Astrocyte (in vitro differentiated cells and primary cell): ENCODE measurements around the gene HOXA5. TPM values are rescaled to one million over a fixed set of nuclear protein-coding genes. Genes with fewer than 3 reads are reported as not detected.

ENCODE experiments used
- DNase-seq: peaks from one replicate; pipeline ENCODE4 v3.0.0-alpha.2; 2010; ENCODE audit warnings: low read depth
- FAIRE-seq: peaks from 2 replicates; lab custom pipeline; 2011; peaks lifted over from hg19 to GRCh38; lab: Jason Lieb, UNC
- H2AFZ ChIP-seq: 2 replicates; pipeline ENCODE4 v1.6.0; 2012; ENCODE audit warnings: low read depth, low read length, inconsistent platforms
- H3K27ac ChIP-seq: 2 replicates; pipeline ENCODE4 v1.5.1; 2011; ENCODE audit warnings: low read depth, low read length, inconsistent platforms
- H3K27me3 ChIP-seq: 2 replicates; pipeline ENCODE4 v1.6.0; 2011; ENCODE audit warnings: low read length, inconsistent platforms; ENCODE audit not compliant: insufficient read depth
- H3K36me3 ChIP-seq: 2 replicates; pipeline ENCODE4 v1.5.1; 2011; ENCODE audit warnings: low read length, inconsistent platforms; ENCODE audit not compliant: insufficient read depth
- H3K4me1 ChIP-seq: 2 replicates; pipeline ENCODE4 v1.5.1; 2011; ENCODE audit warnings: low read length, inconsistent platforms; ENCODE audit not compliant: insufficient read depth
- H3K4me2 ChIP-seq: 2 replicates; pipeline ENCODE4 v1.6.0; 2012; ENCODE audit warnings: low read length, inconsistent platforms
- H3K4me3 ChIP-seq: 2 replicates; pipeline ENCODE4 v1.5.1; 2011; ENCODE audit warnings: low read depth, mild to moderate bottlenecking, low read length, inconsistent platforms; ENCODE audit not compliant: insufficient read depth
- H3K79me2 ChIP-seq: 2 replicates; pipeline ENCODE4 v1.6.0; 2012; ENCODE audit warnings: mild to moderate bottlenecking, low read length, inconsistent platforms; ENCODE audit not compliant: insufficient read depth
- H3K9ac ChIP-seq: 2 replicates; pipeline ENCODE4 v1.6.0; 2012; ENCODE audit warnings: mild to moderate bottlenecking, low read length, inconsistent platforms
- H3K9me3 ChIP-seq: 2 replicates; pipeline ENCODE4 v1.5.1; 2012; ENCODE audit warnings: low read depth, mild to moderate bottlenecking, low read length, inconsistent platforms; ENCODE audit not compliant: insufficient read depth
- H4K20me1 ChIP-seq: 2 replicates; pipeline ENCODE4 v1.6.0; 2012; ENCODE audit warnings: low read length, inconsistent platforms; ENCODE audit not compliant: insufficient read depth
- H3K27ac Mint-ChIP-seq: one replicate; pipeline ENCODE4 v1.8.0; 2021; ENCODE audit warnings: mild to moderate bottlenecking, mixed read lengths; ENCODE audit not compliant: unreplicated experiment
- H3K27me3 Mint-ChIP-seq: one replicate; pipeline ENCODE4 v1.8.0; 2021; ENCODE audit warnings: low read depth, mixed read lengths; ENCODE audit not compliant: unreplicated experiment
- H3K36me3 Mint-ChIP-seq: one replicate; pipeline ENCODE4 v1.8.0; 2021; ENCODE audit warnings: low read depth, mixed read lengths; ENCODE audit not compliant: unreplicated experiment
- H3K4me1 Mint-ChIP-seq: one replicate; pipeline ENCODE4 v1.8.0; 2021; ENCODE audit warnings: low read depth, mixed read lengths; ENCODE audit not compliant: unreplicated experiment
- H3K4me3 Mint-ChIP-seq: one replicate; pipeline ENCODE4 v1.8.0; 2021; ENCODE audit warnings: mild to moderate bottlenecking, moderate library complexity, mixed read lengths; ENCODE audit not compliant: unreplicated experiment
- H3K9me3 Mint-ChIP-seq: one replicate; pipeline ENCODE4 v1.8.0; 2021; ENCODE audit warnings: mild to moderate bottlenecking, mixed read lengths; ENCODE audit not compliant: unreplicated experiment
- EZH2 ChIP-seq: IDR thresholded peaks from 2 replicates; pipeline ENCODE4 v1.6.1; 2012; ENCODE audit warnings: mild to moderate bottlenecking, low read length, inconsistent platforms; ENCODE audit not compliant: insufficient read depth
- total RNA-seq: library from RNA; stranded (reverse); gene quantifications from 2 replicates; pipeline ENCODE4 v1.2.1, GENCODE V29; 2021
- TF ChIP-seq, protein P1 (sequence below): IDR thresholded peaks from 2 replicates; pipeline ENCODE4 v1.5.1; 2011; ENCODE audit warnings: low read depth, mild to moderate bottlenecking, inconsistent platforms, low read length, moderate library complexity; ENCODE audit not compliant: insufficient read depth

The HOXA5 gene
- total RNA-seq, 1 donor from 2014 or later, result not detected

DNA sequence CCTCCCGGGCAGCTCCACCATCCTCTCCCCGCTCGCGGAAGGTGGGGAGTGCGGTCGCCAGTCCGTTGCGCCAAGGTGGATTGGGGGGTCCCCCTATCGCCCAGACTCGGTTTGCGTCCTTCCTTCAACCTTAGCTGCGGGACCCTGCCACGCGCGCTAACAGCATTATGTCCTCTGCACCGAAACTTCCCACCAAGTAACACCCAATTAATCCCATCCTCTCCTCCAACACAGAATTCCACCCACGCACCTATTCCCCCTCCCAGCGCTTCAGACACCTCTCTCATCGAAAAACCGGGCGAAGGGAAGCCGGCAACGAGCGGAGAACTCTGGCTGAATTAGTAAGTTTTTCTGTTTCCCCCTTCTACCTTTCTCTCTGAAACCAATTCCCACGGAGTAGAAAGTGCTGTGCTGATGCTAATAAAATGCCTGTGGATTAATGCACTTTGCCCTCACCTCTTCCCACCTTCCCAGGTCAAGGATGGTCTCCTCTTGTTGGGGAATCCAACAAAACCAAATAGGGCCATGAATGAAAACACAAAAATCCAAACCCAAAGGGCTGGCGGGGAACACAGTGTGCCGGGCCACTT, 8.0 kb upstream of the HOXA5 start:
- Mint-ChIP-seq H3K9me3 (peaks cover 52% of the 10 kb centered on the region), H3K4me3 (no peak overlapping the region), H3K27ac (no peak overlapping the region), H3K36me3 (no peaks in the 10 kb centered on the region), H3K27me3 (peaks cover 82% of the 10 kb centered on the region), H3K4me1 (no peaks in the 10 kb centered on the region)
- no peak for DNase-seq
- Histone ChIP-seq H3K4me1 (peaks cover 9% of the 10 kb centered on the region), H2AFZ (peak overlapping the region; percentile 66), H3K27ac (no peak overlapping the region), H3K9me3 (peaks cover 24% of the 10 kb centered on the region), H3K79me2 (no peaks in the 10 kb centered on the region), H3K27me3 (peaks cover 95% of the 10 kb centered on the region), H3K4me3 (peak overlapping the region; percentile 37), H3K4me2 (peak overlapping the region; percentile 85), H3K36me3 (no peaks in the 10 kb centered on the region), H3K9ac (no peak overlapping the region), H4K20me1 (no peaks in the 10 kb centered on the region)
- no peak for FAIRE-seq
- TF ChIP-seq, protein P1, sequence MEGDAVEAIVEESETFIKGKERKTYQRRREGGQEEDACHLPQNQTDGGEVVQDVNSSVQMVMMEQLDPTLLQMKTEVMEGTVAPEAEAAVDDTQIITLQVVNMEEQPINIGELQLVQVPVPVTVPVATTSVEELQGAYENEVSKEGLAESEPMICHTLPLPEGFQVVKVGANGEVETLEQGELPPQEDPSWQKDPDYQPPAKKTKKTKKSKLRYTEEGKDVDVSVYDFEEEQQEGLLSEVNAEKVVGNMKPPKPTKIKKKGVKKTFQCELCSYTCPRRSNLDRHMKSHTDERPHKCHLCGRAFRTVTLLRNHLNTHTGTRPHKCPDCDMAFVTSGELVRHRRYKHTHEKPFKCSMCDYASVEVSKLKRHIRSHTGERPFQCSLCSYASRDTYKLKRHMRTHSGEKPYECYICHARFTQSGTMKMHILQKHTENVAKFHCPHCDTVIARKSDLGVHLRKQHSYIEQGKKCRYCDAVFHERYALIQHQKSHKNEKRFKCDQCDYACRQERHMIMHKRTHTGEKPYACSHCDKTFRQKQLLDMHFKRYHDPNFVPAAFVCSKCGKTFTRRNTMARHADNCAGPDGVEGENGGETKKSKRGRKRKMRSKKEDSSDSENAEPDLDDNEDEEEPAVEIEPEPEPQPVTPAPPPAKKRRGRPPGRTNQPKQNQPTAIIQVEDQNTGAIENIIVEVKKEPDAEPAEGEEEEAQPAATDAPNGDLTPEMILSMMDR, result no peak
- TF ChIP-seq EZH2, result peak; percentile 45

DNA sequence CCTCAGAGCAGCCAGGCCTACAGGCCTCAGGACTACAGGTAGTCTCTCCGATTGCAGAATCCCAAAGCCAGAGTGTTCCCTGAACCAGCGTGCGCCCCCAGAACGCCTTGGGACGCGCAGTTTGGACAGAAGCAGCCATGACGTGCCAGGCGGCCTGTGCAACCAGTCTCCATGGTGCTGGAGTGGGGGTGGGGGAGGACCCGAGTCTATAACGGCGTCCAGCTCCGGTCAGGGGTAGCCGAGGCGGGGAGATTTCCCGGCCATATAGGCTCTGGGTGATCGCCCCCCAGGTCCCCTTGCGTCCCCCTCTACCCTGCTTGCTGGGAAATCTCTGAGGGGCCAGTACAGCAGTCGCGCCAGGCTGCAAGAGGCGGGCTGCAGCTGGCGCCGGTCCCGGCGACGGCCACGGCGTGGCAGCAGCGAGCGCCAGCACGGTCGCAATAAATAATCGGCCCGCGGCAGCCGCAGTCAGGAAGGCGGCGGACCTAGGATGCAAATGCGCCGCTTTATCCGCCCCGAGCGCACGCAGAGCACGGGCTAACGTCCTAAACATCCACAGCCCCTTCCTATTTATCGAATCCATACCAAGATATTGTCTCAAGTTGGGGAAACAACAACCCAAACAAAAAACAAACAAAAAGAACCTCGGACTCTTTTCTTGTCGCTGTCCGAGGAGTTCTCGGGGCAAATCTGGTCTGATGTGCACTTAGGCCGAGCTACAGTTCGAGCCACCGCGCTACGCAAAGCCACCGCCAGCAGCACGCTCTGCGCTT, 7.3 kb upstream of the HOXA5 start:
- peak overlapping the region; percentile 66 for H2AFZ ChIP-seq
- Mint-ChIP-seq H3K27ac (peak overlapping the region; percentile 41), H3K4me1 (no peaks in the 10 kb centered on the region), H3K9me3 (peaks cover 56% of the 10 kb centered on the region), H3K4me3 (no peak overlapping the region), H3K36me3 (no peaks in the 10 kb centered on the region), H3K27me3 (peaks cover 86% of the 10 kb centered on the region)
- no peak for FAIRE-seq
- H3K4me1 ChIP-seq, result peaks cover 9% of the 10 kb centered on the region
- no peak overlapping the region for H3K27ac ChIP-seq
- peak overlapping the region; percentile 85 for H3K4me2 ChIP-seq
- no peaks in the 10 kb centered on the region for H4K20me1 ChIP-seq
- no peak for DNase-seq
- no peaks in the 10 kb centered on the region for H3K79me2 ChIP-seq
- peaks cover 30% of the 10 kb centered on the region for H3K9me3 ChIP-seq
- peaks cover 95% of the 10 kb centered on the region for H3K27me3 ChIP-seq
- no peak for TF ChIP-seq EZH2
- TF ChIP-seq, protein P1, result peak; percentile 32
- no peak overlapping the region for H3K9ac ChIP-seq
- H3K4me3 ChIP-seq, result peak overlapping the region; percentile 37
- no peaks in the 10 kb centered on the region for H3K36me3 ChIP-seq
